Measurements from ENCODE around the gene RASAL3.

RASAL3 gene

GRCh38 chr19:15471639-15472101, 7.3 kb upstream of the RASAL3 start:
- no peak for DNase-seq

GRCh38 chr19:15469513-15470297, 5.4 kb upstream of the RASAL3 start:
- no peak for DNase-seq

GRCh38 chr19:15468675-15469512, 4.5 kb upstream of the RASAL3 start:
- DNase-seq = no peak

GRCh38 chr19:15467734-15468214, 3.4 kb upstream of the RASAL3 start:
- no peak for DNase-seq

- DNase-seq = peak; percentile 79
Measured at GRCh38 chr19:15466851-15467733, 2.7 kb upstream of the RASAL3 start.

- peak; percentile 80 for DNase-seq
Measured at GRCh38 chr19:15463861-15464371, 428 bp downstream of the RASAL3 start.

GRCh38 chr19:15461694-15462093, 2.6 kb downstream of the RASAL3 start:
- DNase-seq = no peak

GRCh38 chr19:15457701-15458484, 6.5 kb downstream of the RASAL3 start:
- no peak for DNase-seq

GRCh38 chr19:15456871-15457700, 7.3 kb downstream of the RASAL3 start:
- DNase-seq = peak; percentile 43

- DNase-seq = no peak
Measured at GRCh38 chr19:15456441-15456840, 7.9 kb downstream of the RASAL3 start.

GRCh38 chr19:15455996-15456395, 8.3 kb downstream of the RASAL3 start:
- DNase-seq = no peak

- DNase-seq = no peak
Measured at GRCh38 chr19:15453906-15454860, 10.2 kb downstream of the RASAL3 start.

GRCh38 chr19:15453091-15453578, 11.2 kb downstream of the RASAL3 start:
- DNase-seq = no peak

GRCh38 chr19:15452111-15453047, 12.0 kb downstream of the RASAL3 start:
- DNase-seq = no peak

GRCh38 chr19:15450528-15450890, 13.8 kb downstream of the RASAL3 start:
- no peak for DNase-seq

- DNase-seq = peak; percentile 83
Measured at GRCh38 chr19:15449620-15450527, 14.5 kb downstream of the RASAL3 start, which contains the start of gene WIZ. Gene WIZ, minus strand, starts transcription at chr19:15449956. Its CDS starts 1,649 bp downstream, at chr19:15448307.
